ENCODE measurements around the gene OR5K2. TPM values are rescaled to one million over a fixed set of nuclear protein-coding genes. Genes with fewer than 3 reads are reported as not detected.

The OR5K2 gene
- total RNA-seq, 2 donors from 2014 or later = not detected

Other genes starting within 250 kb of the OR5K2 start
- gene OR5H6, start 233.4 kb upstream of the OR5K2 start, total RNA-seq = not detected
- not detected for gene OR5H2, start 215.2 kb upstream of the OR5K2 start, total RNA-seq
- gene OR5K4, start 143.8 kb upstream of the OR5K2 start, total RNA-seq = not detected
- gene OR5K3, start 107.0 kb upstream of the OR5K2 start, total RNA-seq = not detected
- not detected for gene OR5K1, start 34.5 kb upstream of the OR5K2 start, total RNA-seq
- gene CLDND1, start 25.2 kb downstream of the OR5K2 start, total RNA-seq = 10 to 100 TPM; 73.3 to 88.5 TPM
- gene GPR15, start 34.3 kb downstream of the OR5K2 start, total RNA-seq = under 1 TPM in 1 of 2 donors, not detected in 1; 0.24 TPM
- gene CPOX, start 95.9 kb downstream of the OR5K2 start, total RNA-seq = 10 to 100 TPM in 1 of 2 donors, 1 to 10 TPM in 1; 9.2 to 12.7 TPM

Measured in left cardiac atrium (tissue), 2 donors.